M059J (cell line): ENCODE results near the gene ITPKC. TPM values are rescaled to one million over a fixed set of nuclear protein-coding genes. Genes with fewer than 3 reads are reported as not detected.
"Not testable (repeated sequence)": the region's sequence is repeated elsewhere in the genome, so short reads cannot be mapped to it uniquely, and the experiment has no call there.

ENCODE experiments used
- DNase-seq: peaks from one replicate; pipeline ENCODE4 v3.0.0-alpha.2; 2012; ENCODE audit warnings: low read depth
- total RNA-seq: library from RNA; depleted of rRNA; stranded (reverse); fragments of >200 nt; shearing (Covaris generic); gene quantifications from 2 replicates; pipeline ENCODE4 v1.2.3, GENCODE V29; 2014

The ITPKC gene
- total RNA-seq, 1 experiment from 2014 or later, result 7.2 TPM

GRCh38 chr19:40716031-40716481 lies 856 bp upstream of the ITPKC start:
- DNase-seq, result peak; percentile 99

- DNase-seq, result no peak
Measured at GRCh38 chr19:40717325-40717879, 490 bp downstream of the ITPKC start.

GRCh38 chr19:40717880-40718773 lies 1.2 kb downstream of the ITPKC start:
- peak; percentile 25 for DNase-seq

- peak; percentile 63 for DNase-seq
Measured at GRCh38 chr19:40718774-40719391, 2.0 kb downstream of the ITPKC start.

GRCh38 chr19:40719414-40719894 lies 2.5 kb downstream of the ITPKC start:
- DNase-seq, result no peak

- no peak for DNase-seq
Measured at GRCh38 chr19:40721140-40721486, 4.2 kb downstream of the ITPKC start.

GRCh38 chr19:40721936-40722661 lies 5.2 kb downstream of the ITPKC start:
- peak; percentile 29 for DNase-seq

GRCh38 chr19:40723661-40724254 lies 6.8 kb downstream of the ITPKC start:
- DNase-seq, result no peak

GRCh38 chr19:40724315-40724714 lies 7.4 kb downstream of the ITPKC start:
- no peak for DNase-seq

- no peak for DNase-seq
Measured at GRCh38 chr19:40724855-40725254, 7.9 kb downstream of the ITPKC start.

- DNase-seq, result no peak
Measured at GRCh38 chr19:40726279-40726678, 9.4 kb downstream of the ITPKC start.

GRCh38 chr19:40730065-40730464 lies 13.2 kb downstream of the ITPKC start:
- DNase-seq, result not testable (repeated sequence)

GRCh38 chr19:40732304-40732703 lies 15.4 kb downstream of the ITPKC start:
- not testable (repeated sequence) for DNase-seq

- no peak for DNase-seq
Measured at GRCh38 chr19:40733149-40733548, 16.2 kb downstream of the ITPKC start.

GRCh38 chr19:40735013-40735771 lies 18.3 kb downstream of the ITPKC start:
- DNase-seq, result no peak

- DNase-seq, result no peak
Measured at GRCh38 chr19:40736661-40737060, 19.7 kb downstream of the ITPKC start.

- DNase-seq, result no peak
Measured at GRCh38 chr19:40737102-40737644, 20.3 kb downstream of the ITPKC start.

- no peak for DNase-seq
Measured at GRCh38 chr19:40739030-40739839, 22.3 kb downstream of the ITPKC start.

GRCh38 chr19:40739871-40740703 lies 23.2 kb downstream of the ITPKC start:
- DNase-seq, result peak; percentile 31
